ENCODE data around the gene PLA2R1.

PLA2R1 gene

DNA sequence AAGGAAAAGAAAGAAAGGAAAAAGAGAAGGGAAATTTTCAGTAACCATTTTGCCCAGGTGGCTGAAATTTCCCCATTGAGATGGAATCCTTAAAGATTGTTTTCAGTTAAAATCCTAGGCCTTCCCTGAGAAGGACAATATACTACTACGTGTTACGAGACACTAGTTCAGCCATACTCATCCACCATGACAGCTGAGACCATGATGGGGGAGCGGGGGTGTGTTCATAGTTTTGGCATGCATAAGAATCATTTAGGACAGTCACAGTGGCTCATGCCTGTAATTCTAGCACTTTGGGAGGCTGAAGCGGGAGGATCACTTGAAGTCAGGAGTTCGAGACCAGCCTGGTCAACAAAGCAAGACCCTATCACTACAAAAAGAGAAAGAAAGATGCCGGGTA is 28.0 kb downstream of the PLA2R1 start:
- H3K27ac ChIP-seq (ENCODE audit: low read depth, low read length, poor library complexity, severe bottlenecking): no peak overlapping the region

GRCh38 chr2:160033732-160034392 is 28.6 kb downstream of the PLA2R1 start:
- no peaks in the 10 kb centered on the region for H3K9me3 ChIP-seq (ENCODE audit: low read length)
- no peaks in the 10 kb centered on the region for H3K36me3 ChIP-seq (ENCODE audit: insufficient read depth, low read length)
- no peak overlapping the region for H3K4me2 ChIP-seq (ENCODE audit: low read length)
- H3K27me3 ChIP-seq (ENCODE audit: insufficient read depth, low read length): no peaks in the 10 kb centered on the region
- no peaks in the 10 kb centered on the region for H3F3A ChIP-seq (ENCODE audit: insufficient read depth, low read length)
- no peaks in the 10 kb centered on the region for H3K79me2 ChIP-seq (ENCODE audit: insufficient read depth, low read length)
- no peak overlapping the region for H3K27ac ChIP-seq (ENCODE audit: low read depth, low read length, poor library complexity, severe bottlenecking)
- H3K4me1 ChIP-seq (ENCODE audit: insufficient read depth, low read length, severe bottlenecking): no peaks in the 10 kb centered on the region
- H3K4me3 ChIP-seq (ENCODE audit: low read depth, low read length, poor library complexity, severe bottlenecking): no peak overlapping the region
- no peak overlapping the region for H3K9ac ChIP-seq (ENCODE audit: low read length)
- H3K9me2 ChIP-seq (ENCODE audit: low read depth, low read length): no peaks in the 10 kb centered on the region
- H4K20me1 ChIP-seq (ENCODE audit: insufficient read depth, low read length): no peaks in the 10 kb centered on the region
- no peak overlapping the region for H2AFZ ChIP-seq (ENCODE audit: low read length)
- TF ChIP-seq EZH2 (IDR thresholded peaks at IDR 0.05; ENCODE audit: borderline replicate concordance, low read length) (no peak), CTCF (IDR thresholded peaks at IDR 0.05; ENCODE audit: low read length) (no peak)

More for the DNA sequence above, 28.0 kb downstream of the PLA2R1 start:
- no peaks in the 10 kb centered on the region for H3K79me2 ChIP-seq (ENCODE audit: insufficient read depth, low read length)
- H3K36me3 ChIP-seq (ENCODE audit: insufficient read depth, low read length): no peaks in the 10 kb centered on the region
- no peaks in the 10 kb centered on the region for H3F3A ChIP-seq (ENCODE audit: insufficient read depth, low read length)
- H3K9ac ChIP-seq (ENCODE audit: low read length): no peak overlapping the region
- H4K20me1 ChIP-seq (ENCODE audit: insufficient read depth, low read length): no peaks in the 10 kb centered on the region
- H3K4me1 ChIP-seq (ENCODE audit: insufficient read depth, low read length, severe bottlenecking): no peaks in the 10 kb centered on the region
- no peak overlapping the region for H3K4me2 ChIP-seq (ENCODE audit: low read length)
- TF ChIP-seq CTCF (IDR thresholded peaks at IDR 0.05; ENCODE audit: low read length): no peak
- no peak for TF ChIP-seq EZH2 (IDR thresholded peaks at IDR 0.05; ENCODE audit: borderline replicate concordance, low read length)
- no peak overlapping the region for H2AFZ ChIP-seq (ENCODE audit: low read length)
- no peaks in the 10 kb centered on the region for H3K9me3 ChIP-seq (ENCODE audit: low read length)
- H3K9me2 ChIP-seq (ENCODE audit: low read depth, low read length): no peaks in the 10 kb centered on the region
- H3K27me3 ChIP-seq (ENCODE audit: insufficient read depth, low read length): no peaks in the 10 kb centered on the region
- no peak overlapping the region for H3K4me3 ChIP-seq (ENCODE audit: low read depth, low read length, poor library complexity, severe bottlenecking)

DNA sequence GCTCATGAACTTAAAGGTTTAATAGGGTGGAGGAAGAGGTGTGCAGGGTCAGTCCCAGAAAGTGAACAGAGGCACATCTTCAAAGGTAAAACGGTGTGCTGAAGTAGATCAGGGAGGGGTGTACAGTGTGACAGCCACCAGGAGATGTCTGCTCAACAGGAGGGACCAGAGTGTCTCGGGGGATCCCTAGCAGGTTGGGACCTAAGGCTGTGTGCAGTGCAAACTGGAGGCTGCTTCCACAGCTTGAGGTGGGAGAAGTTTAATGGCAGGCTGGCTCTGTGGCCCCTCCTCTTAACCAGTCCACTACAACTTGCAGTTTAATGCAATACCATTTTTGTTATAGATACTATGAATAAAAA is 33.2 kb downstream of the PLA2R1 start:
- no peak overlapping the region for H3K4me3 ChIP-seq (ENCODE audit: low read depth, low read length, poor library complexity, severe bottlenecking)
- no peaks in the 10 kb centered on the region for H3K9me2 ChIP-seq (ENCODE audit: low read depth, low read length)
- no peaks in the 10 kb centered on the region for H3K27me3 ChIP-seq (ENCODE audit: insufficient read depth, low read length)
- no peak overlapping the region for H3K9ac ChIP-seq (ENCODE audit: low read length)
- H3K4me1 ChIP-seq (ENCODE audit: insufficient read depth, low read length, severe bottlenecking): no peaks in the 10 kb centered on the region
- H3F3A ChIP-seq (ENCODE audit: insufficient read depth, low read length): no peaks in the 10 kb centered on the region
- no peak overlapping the region for H3K27ac ChIP-seq (ENCODE audit: low read depth, low read length, poor library complexity, severe bottlenecking)
- no peaks in the 10 kb centered on the region for H4K20me1 ChIP-seq (ENCODE audit: insufficient read depth, low read length)
- no peak overlapping the region for H3K4me2 ChIP-seq (ENCODE audit: low read length)
- TF ChIP-seq CTCF (IDR thresholded peaks at IDR 0.05; ENCODE audit: low read length) (no peak), EZH2 (IDR thresholded peaks at IDR 0.05; ENCODE audit: borderline replicate concordance, low read length) (no peak)
- H2AFZ ChIP-seq (ENCODE audit: low read length): no peak overlapping the region
- H3K36me3 ChIP-seq (ENCODE audit: insufficient read depth, low read length): no peaks in the 10 kb centered on the region
- no peaks in the 10 kb centered on the region for H3K79me2 ChIP-seq (ENCODE audit: insufficient read depth, low read length)
- no peaks in the 10 kb centered on the region for H3K9me3 ChIP-seq (ENCODE audit: low read length)
